K562 (cell line): ENCODE measurements around the gene ANKRD24. TPM values are rescaled to one million over a fixed set of nuclear protein-coding genes. Genes with fewer than 3 reads are reported as not detected.

ENCODE experiments used
- BHLHE40 ChIP-seq: IDR thresholded peaks from 2 replicates; pipeline ENCODE4 v1.6.1; 2011; ENCODE audit warnings: low read length, improper control_type of control experiment
- DDX20 ChIP-seq: fragments of 450-650 bp; IDR thresholded peaks from 2 replicates; pipeline ENCODE4 v1.6.1; 2016; ENCODE audit warnings: missing genetic modification characterization, low read depth, mild to moderate bottlenecking, missing compliant biosample characterization, moderate library complexity
- DNMT1 ChIP-seq: fragments of 450-650 bp; IDR thresholded peaks from 2 replicates; pipeline ENCODE4 v1.6.1; 2016; ENCODE audit warnings: antibody characterized with exemption, mild to moderate bottlenecking
- HOMEZ ChIP-seq: fragments of 250-450 bp; sonication (Bioruptor Pico); IDR thresholded peaks from 2 replicates; pipeline ENCODE4 v1.4.0; 2020; ENCODE audit warnings: mild to moderate bottlenecking, moderate library complexity
- HSF4 ChIP-seq: fragments of 250-450 bp; sonication (Bioruptor Pico); IDR thresholded peaks from 2 replicates; pipeline ENCODE4 v2.1.2; 2022; ENCODE audit warnings: mild to moderate bottlenecking, moderate library complexity, borderline replicate concordance
- KLF13 ChIP-seq: fragments of 450-650 bp; IDR thresholded peaks from 2 replicates; pipeline ENCODE4 v1.6.1; 2016; ENCODE audit warnings: missing genetic modification characterization, low read depth, mild to moderate bottlenecking, missing compliant biosample characterization, moderate library complexity, borderline replicate concordance
- LEF1 ChIP-seq: fragments of 450-650 bp; IDR thresholded peaks from 2 replicates; pipeline ENCODE4 v1.6.1; 2016; ENCODE audit warnings: mild to moderate bottlenecking
- RHOXF2B ChIP-seq: fragments of 250-450 bp; sonication (Bioruptor Pico); conservative IDR thresholded peaks from 2 replicates; pipeline ENCODE4 v1.5.1; 2021
- SMARCC2 ChIP-seq: fragments of 450-650 bp; IDR thresholded peaks from 2 replicates; pipeline ENCODE4 v1.6.1; 2017; ENCODE audit warnings: antibody characterized with exemption, moderate library complexity, mild to moderate bottlenecking, low read depth
- SNIP1 ChIP-seq: fragments of 450-650 bp; IDR thresholded peaks from 2 replicates; pipeline ENCODE4 v1.7.1; 2017; ENCODE audit warnings: low read depth, mild to moderate bottlenecking
- ZBTB9 ChIP-seq: fragments of 450-650 bp; formaldehyde crosslinking; IDR thresholded peaks from 2 replicates; pipeline ENCODE4 v1.4.0; 2020; ENCODE audit warnings: mild to moderate bottlenecking, moderate library complexity
- ZFX ChIP-seq: sonication (generic); formaldehyde crosslinking; IDR thresholded peaks from 2 replicates; pipeline ENCODE4 v1.8.0; 2022; ENCODE audit warnings: mild to moderate bottlenecking, missing genetic modification reagents, moderate library complexity
- ZNF785 ChIP-seq: fragments of 250-450 bp; sonication (Bioruptor Pico); IDR thresholded peaks from 2 replicates; pipeline ENCODE4 v1.4.0; 2020; ENCODE audit warnings: mild to moderate bottlenecking
- polyA plus RNA-seq, 8 experiments: library from polyadenylated mRNA; depleted of rRNA in 4 of 8; stranded (reverse) in 5 of 8; unstranded in 3 of 8; fragments of >200 nt; fragmentation: Nextera tagmentation in 2 of 8; fragmentation: Illumina TruSeq in 1 of 8; extraction: Ambion mirVana in 2 of 8; extraction: Trizol in 1 of 8; gene quantifications; 2 replicates each; pipeline versions ENCODE4 v1.2.1 to v1.2.3, GENCODE V29; 2011 to 2014; ENCODE audit warnings: inconsistent platforms in 1 of 8, missing spikeins in 1 of 8
- total RNA-seq, 7 experiments: library from RNA; depleted of rRNA in 6 of 7; stranded (reverse); fragments of >200 nt in 6 of 7; fragmentation: Illumina TruSeq in 2 of 7; extraction: Trizol in 2 of 7; gene quantifications; 2 replicates each; pipeline versions ENCODE4 v1.2.1 to v1.2.3, GENCODE V29; 2011 to 2021; ENCODE audit warnings: low replicate concordance in 1 of 7
- TF ChIP-seq, protein P1 (sequence below), 2 experiments: fragments of 450-650 bp in 1 of 2; sonication (generic) in 1 of 2; formaldehyde crosslinking in 1 of 2; IDR thresholded peaks; 2 replicates each; pipeline versions ENCODE4 v1.7.1 to v1.9.0; 2016 to 2022; ENCODE audit warnings: inconsistent platforms in 1 of 2, mild to moderate bottlenecking in 1 of 2, missing genetic modification reagents in 1 of 2

The ANKRD24 gene
- total and polyA plus RNA-seq, 9 of the 15 experiments (the other 6 are each of a cell fraction or from before 2014, with no cell fraction given): 0.07 to 0.12 (median 0.09) TPM; not detected in 5

- TF ChIP-seq, protein P1, sequence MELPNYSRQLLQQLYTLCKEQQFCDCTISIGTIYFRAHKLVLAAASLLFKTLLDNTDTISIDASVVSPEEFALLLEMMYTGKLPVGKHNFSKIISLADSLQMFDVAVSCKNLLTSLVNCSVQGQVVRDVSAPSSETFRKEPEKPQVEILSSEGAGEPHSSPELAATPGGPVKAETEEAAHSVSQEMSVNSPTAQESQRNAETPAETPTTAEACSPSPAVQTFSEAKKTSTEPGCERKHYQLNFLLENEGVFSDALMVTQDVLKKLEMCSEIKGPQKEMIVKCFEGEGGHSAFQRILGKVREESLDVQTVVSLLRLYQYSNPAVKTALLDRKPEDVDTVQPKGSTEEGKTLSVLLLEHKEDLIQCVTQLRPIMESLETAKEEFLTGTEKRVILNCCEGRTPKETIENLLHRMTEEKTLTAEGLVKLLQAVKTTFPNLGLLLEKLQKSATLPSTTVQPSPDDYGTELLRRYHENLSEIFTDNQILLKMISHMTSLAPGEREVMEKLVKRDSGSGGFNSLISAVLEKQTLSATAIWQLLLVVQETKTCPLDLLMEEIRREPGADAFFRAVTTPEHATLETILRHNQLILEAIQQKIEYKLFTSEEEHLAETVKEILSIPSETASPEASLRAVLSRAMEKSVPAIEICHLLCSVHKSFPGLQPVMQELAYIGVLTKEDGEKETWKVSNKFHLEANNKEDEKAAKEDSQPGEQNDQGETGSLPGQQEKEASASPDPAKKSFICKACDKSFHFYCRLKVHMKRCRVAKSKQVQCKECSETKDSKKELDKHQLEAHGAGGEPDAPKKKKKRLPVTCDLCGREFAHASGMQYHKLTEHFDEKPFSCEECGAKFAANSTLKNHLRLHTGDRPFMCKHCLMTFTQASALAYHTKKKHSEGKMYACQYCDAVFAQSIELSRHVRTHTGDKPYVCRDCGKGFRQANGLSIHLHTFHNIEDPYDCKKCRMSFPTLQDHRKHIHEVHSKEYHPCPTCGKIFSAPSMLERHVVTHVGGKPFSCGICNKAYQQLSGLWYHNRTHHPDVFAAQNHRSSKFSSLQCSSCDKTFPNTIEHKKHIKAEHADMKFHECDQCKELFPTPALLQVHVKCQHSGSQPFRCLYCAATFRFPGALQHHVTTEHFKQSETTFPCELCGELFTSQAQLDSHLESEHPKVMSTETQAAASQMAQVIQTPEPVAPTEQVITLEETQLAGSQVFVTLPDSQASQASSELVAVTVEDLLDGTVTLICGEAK (IDR thresholded peaks at IDR 0.05): peak; percentile 100
- TF ChIP-seq, protein P1 (CRISPR knock-in tag; IDR thresholded peaks at IDR 0.05): peak; percentile 100
- TF ChIP-seq KLF13 (peak; percentile 83; the same call in 1 of the 2 replicates), BHLHE40 (0 out of 2 replicates have a peak, but pooled peaks have one; percentile 8), SMARCC2 (no peak), ZNF785 (CRISPR knock-in tag) (no peak), RHOXF2B (CRISPR knock-in tag) (no peak), ZFX (peak; percentile 64), ZBTB9 (CRISPR knock-in tag) (no peak), LEF1 (no peak), HOMEZ (CRISPR knock-in tag) (no peak), DNMT1 (no peak), DDX20 (tag) (no peak), HSF4 (CRISPR knock-in tag) (no peak), SNIP1 (no peak)
Observed at GRCh38 chr19:4182084-4182810, at the start of gene ANKRD24, which contains the start of gene SIRT6 (continued).
